Ramos (cell line): ENCODE data around the gene ZNF576.
"Not testable (repeated sequence)": the region's sequence is repeated elsewhere in the genome, so short reads cannot be mapped to it uniquely, and the experiment has no call there.

Experiments
- in situ Hi-C: fragments of 300-500 bp; cut with MboI; formaldehyde crosslinking; loops from one replicate; pipeline ENCODE4 v1.14.3; 2022; ENCODE audit warnings: low sequenced_read_pairs; ENCODE audit not compliant: unreplicated experiment

The ZNF576 gene, protein sequence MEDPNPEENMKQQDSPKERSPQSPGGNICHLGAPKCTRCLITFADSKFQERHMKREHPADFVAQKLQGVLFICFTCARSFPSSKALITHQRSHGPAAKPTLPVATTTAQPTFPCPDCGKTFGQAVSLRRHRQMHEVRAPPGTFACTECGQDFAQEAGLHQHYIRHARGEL

DNA sequence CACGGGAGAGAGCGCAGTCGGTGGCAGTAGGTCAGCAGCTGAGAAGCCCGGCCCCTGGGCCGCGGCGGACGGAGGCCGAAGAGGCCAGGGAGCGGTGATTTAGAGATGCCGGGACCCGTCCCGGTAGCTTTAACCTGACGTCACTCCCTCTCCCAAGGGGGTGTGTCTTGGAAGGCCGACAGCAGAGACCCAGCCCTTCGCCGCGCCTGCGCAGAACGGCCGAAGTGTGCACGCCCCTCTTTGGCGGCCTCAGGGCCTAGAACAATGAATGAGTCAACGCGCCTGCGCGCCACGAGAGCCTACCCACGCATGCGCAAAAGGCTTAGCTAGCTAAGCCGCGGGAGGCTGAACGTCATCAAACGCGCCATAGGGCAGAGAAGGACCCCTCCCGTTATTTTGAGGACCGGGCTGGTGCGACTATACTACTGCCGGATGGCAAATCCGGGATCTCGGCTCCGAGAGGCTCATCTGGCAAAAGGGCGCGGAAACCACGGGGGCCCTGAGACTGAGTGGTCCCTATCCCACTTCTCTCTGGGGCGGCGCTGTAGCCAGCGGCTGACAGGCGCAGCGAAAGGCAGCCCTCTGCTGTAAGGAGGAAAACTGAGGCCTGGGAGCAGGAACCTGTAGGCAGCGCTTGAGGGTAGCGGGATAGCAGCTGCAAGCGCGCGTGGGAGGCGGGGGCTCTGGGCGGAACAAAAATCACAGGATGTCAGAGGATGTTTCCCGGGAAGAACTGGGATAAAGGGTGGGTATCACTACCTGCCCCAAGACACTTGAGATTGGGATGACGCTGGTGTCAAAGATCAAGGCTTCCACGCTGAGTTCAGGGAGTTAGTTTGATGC lies at the start of gene ZNF576, which contains the start of gene IRGQ:
TSS of gene ZNF576 (plus strand) at position 597 of the 843 bp plus-strand sequence. CDS start 514 bp downstream, outside the sequence.
TSS of gene IRGQ (minus strand) at position 136 of the 843 bp plus-strand sequence. CDS start 796 bp downstream, outside the sequence.
- in situ Hi-C loops, result no loop called here

DNA sequence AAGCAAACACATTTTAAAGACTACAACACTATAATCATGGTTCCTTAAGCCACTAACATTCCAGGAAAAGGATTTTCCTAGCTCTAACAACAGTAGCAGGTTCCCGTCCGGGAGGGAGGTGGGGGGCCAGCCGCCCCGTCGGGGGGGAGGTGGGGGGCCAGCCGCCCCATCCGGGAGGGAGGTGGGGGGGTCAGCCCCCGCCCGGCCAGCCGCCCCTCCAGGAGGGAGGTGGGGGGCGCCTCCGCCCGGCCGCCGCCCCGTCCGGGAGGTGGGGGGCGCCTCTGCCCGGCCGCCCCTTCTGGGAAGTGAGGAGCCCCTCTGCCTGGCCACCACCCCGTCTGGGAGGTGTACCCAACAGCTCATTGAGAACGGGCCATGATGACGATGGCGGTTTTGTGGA lies 48.5 kb upstream of the ZNF576 start:
- in situ Hi-C loops, result not testable (repeated sequence)

DNA sequence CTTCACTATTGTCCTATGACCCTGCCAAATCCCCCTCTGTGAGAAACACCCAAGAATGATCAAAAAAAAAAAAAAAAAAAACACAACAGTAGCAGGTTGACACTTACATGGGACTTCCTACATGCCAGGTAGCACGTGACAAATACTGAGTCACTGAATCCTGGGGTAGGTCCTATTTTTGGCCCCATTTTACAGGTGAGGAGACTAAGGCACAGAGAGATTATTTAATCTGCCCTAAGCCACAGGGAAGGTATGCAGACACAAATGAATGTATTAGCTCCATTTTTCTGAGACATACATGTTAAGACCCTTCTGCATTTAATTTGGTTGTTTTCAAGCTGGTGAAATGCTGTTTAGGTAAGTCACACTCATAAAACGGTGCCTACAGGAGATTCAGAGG lies 47.7 kb upstream of the ZNF576 start:
- in situ Hi-C loops, result no loop called here

DNA sequence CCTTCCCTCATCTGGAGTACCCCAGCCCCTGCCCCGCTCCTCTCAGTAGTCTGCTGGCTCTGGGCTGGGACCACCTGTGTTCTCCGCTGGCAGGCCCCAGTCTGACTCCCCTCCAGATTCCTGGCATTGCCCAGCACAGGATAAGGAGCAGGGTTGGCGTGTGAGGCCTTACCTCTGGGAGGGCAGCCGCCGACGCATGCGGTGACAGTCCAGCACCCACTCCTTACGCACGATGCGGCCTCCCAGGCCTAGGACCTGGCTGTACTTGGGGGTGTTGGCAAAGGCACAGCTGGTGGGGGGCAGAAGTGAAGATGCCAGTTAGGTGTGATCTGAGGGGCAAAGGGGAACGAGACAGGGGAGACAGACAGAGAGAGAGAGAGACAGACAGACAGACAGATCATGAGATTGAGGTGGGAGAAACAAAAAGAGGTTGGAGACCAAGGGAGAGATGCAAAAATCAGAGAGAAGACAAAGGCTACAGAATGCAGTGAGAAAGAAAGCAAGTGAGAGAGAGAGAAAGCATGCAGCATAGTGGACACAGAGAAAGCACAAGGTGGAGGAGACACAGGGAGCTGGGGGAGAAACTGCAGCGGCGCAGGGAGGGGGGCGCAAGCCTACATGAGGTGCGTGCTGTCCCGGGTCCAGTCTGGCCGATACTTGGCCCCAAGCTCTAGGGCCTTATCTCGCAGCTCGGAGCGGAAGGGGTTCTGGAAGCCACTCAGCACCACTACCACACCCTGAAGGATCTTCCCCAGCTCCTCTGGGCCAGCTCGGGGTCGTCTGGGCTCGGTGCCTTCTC lies 44.8 kb upstream of the ZNF576 start:
- in situ Hi-C loops, result no loop called here

DNA sequence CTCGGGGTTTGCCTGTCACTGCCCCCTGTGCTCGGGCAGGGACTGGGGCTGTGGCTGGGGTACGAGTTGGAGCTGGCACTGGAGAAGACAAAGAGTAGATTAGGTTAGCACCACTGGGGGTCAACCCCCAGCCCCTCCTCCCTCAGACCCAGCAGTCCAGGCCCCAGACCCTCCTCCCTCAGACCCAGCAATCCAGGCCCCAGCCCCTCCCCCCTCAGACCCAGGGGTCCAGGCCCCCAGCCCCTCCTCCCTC lies 44.3 kb upstream of the ZNF576 start:
- in situ Hi-C loops, result no loop called here

DNA sequence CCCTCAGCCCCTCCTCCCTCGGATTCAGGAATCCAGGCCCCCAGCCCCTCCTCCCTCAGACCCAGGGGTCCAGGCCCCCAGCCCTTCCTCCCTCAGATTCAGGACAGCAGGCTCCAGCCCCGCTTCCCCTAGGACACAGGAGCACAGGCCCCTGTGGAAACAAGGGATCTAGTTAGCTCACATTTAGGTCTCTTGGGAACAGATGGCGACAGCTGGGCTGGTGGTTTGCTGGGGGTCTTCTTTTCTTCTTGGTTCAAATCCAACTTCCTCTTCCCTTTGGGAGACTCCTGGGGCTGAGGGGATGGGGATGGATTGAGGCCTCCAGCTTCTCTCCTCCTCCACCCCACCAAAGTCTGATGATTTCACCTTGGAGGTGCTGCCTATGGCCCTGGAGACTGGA lies 43.8 kb upstream of the ZNF576 start:
- in situ Hi-C loops, result no loop called here

DNA sequence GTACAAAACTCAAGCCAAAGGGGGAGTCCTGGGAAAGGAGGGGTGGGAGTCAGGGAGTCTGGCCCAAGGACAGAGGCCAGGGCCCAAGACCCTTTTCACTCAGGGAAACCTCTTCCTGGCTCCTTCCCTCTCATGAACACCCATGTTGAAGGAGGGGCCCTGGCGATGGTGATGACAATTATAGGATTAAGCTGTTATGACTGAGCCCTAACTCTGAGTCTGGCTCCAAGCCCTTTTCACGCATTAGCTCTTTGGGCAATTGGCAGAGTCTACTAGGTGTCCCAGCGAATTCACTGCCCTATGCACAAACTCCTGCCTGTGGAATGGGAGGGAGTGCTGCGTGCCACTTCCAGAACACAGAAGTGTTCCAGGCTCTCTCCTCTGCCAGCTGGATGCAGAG lies 42.7 kb upstream of the ZNF576 start:
- in situ Hi-C loops, result no loop called here

DNA sequence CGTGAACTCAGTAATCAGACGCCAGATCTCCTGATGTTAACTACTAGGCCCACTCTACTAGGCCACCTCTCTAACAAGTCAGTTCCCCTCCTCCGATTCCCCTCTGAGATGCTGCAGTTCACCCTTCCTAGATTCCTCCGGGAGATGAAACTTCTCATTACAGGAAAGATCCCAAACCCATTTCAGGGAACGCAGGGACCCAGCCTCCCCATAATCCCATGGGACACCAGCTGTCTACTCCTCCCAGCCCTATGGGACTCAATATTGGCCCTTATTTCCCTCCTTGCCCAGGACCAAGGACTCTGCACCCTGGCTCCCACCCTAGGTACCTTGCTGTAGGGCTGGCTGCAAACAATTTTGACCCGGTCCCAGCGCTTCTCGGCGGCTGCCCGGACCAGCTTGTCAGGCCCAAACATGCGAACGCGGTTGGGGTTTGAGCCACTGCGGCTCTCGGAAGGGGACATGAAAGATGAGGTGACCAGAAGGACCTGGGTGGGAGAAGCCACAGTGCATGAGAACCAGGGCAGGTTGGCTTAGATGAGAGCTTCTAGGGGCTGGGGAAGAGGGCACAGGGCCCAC lies 42.0 kb upstream of the ZNF576 start:
- in situ Hi-C loops, result no loop called here

DNA sequence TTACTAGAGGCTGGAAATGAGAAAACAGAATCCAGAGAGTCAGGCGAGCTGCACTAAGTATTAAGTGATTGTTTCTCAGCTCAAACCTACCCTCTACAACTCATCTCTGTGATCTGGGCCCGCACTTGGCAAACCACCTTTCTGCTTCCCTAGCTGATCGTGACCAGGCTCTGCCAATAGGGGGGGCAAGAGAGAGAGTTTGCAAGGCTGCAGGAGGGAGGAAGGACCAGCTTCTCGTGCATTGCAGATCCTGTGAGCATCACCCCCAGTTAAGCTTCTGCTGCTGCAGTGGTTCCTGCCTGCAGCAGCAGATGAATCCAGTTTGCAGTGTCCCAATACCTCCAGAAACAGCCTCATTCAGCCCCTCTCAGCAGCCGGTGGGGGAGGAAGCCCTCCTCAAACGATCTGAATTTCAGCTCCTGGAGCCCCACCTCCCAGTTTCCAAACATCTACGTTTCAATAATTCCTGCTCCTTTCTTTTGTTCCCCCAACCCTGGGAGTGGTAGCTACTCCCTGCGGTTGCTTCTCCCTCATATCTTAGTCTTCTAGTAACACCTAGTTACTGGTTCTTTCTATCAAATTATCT lies 41.1 kb upstream of the ZNF576 start:
- in situ Hi-C loops, result no loop called here

DNA sequence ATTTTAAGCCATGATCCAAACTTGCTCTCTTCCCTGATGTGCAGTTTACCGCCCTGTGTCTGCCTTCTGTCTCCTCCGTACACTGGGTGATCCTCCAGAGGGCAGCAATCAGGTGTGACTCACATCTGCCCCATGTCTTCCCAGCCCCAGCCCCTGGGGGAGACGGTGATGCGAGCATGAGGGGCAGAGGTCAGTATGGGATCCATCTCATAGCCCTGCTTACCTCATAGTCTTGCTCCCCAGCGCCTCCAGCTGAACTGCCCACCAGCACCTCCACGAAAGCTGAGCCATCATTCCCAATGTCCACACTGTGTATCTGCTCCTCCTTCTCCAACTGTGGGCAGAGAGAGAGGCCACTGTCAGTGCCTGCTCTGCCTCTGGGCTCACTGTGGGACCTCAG lies 35.7 kb upstream of the ZNF576 start:
- in situ Hi-C loops, result no loop called here

DNA sequence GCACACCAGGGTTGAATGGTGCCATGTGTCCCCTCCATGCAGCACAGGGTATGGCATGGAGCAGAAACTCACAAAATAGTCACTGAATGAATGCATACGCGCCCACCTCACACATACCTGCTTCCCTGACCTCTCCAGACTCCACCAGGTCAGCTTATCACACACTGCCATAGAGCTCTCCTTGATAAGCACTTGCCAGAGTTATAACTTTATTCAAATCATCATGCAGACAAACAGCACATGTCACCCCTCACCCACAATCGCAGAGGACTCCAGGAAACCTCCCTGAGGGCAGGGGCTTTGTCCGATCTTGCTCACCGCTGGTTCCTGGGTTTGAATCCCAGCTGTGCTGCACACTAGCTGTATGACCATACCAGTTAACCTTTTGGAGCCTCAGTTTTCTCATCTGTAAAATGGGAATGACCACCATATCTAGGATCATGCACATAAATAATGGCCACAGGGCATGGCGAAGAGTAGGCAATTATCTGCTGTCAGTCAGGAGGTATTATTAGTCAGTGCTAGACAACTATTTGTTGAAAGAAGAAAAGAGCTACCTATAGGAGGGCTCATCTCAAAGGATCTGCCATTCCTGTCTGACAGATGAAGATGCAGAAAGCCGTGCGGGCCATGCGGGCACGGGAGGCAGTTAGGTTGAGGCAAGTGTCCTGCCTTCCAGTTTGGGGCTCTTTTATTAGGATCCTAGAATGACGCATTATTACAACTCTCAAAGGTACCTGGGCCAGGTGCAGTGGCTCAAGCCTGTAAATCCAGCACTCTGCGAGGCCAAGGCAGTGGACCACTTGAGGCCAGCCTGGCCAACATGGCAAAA lies 35.0 kb upstream of the ZNF576 start:
- in situ Hi-C loops, result no loop called here

DNA sequence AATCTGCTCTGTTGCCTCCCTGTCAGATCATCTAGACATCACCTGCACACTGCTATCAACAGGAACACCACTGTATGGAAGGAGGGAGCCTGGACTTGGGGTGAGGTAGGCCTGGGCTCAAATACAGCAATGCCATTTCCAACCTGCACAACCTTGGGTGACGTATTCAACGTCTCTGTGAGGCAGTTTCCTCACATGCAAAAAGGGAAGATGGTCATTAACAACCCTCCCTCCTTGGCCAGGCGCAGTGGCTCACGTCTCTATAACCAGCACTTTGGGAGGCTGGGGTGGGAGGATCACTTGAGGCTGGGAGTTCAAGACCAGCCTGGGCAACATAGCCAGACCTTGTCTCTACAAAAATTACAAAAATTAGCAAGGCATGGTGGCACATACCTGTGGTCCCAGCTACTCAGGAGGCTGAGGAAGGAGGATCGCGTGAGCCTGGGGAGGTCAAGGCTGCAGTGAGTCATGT lies 34.1 kb upstream of the ZNF576 start:
- in situ Hi-C loops, result no loop called here

DNA sequence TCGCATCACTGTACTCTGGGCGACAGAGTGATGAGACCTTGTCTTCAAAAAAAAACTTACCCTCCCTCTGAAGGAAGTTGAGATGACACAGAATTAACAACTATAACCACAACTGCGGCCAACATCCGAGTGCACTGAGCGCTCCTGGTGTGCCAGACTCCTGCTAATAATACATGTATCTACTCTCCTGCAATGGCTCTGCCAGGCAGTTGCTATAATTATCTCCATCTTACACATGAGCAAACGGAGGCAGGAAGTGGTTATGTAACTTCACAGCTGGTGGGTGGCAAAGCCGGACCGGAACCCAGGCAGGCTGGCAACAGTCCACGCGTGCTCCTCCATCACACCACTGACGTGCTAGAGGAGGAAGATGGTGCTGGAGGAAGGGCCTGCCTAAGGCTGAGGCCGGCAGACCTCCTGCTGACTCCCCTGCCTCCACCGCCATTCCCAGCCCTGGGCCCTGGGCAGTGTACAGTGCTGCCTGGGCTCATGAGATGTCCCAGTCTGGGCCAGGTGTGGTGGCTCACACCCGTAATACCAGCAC lies 33.6 kb upstream of the ZNF576 start:
- in situ Hi-C loops, result no loop called here

DNA sequence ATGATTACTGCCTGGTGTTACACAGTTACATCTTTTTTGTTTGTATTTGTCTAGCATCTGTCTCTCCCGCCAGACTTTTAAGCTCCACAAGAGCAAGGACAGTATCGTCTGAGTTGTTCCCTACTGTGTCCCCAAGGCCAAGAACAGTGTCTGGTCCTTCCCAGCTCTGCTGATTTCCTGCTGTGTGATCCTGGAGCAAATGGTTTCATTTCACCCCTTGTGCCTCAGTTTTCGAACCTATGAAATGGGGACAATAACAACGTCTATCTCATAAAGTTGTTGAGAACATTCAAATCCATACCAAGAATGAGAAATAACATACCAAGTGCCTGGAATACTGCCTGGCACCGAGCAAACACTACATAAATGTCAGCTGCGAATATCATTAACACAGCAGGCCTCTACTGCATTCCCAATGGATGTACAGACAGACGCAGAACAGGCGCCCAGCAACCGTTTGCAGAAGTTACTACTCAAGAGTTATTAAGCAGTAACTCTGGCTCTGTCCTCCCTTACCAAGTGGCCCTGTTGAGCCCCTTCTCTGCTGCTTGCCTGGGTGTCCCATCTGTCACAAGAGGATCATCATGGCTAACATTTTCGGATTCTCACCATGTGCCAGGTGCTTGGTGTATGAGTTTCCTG lies 32.5 kb upstream of the ZNF576 start:
- in situ Hi-C loops, result no loop called here

DNA sequence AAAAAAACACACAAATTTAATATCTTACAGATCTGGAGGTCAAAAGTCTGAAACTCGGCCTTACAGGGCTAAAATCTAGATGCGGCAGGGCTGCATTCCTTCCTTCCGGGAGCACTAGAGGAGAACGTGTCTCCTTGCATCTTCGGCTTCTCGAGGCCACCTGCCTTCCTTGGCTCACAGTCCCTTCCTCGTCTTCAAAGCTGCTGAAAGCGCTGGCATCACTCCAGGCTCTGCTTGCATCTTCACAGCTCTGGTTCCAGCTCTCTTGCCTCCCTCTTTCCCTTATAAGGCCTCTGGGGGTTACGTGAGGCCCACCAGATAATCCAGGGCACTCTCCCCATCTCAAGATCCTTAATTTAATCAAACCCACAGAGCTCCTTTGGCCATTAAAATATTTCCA lies 31.6 kb upstream of the ZNF576 start:
- in situ Hi-C loops, result no loop called here

DNA sequence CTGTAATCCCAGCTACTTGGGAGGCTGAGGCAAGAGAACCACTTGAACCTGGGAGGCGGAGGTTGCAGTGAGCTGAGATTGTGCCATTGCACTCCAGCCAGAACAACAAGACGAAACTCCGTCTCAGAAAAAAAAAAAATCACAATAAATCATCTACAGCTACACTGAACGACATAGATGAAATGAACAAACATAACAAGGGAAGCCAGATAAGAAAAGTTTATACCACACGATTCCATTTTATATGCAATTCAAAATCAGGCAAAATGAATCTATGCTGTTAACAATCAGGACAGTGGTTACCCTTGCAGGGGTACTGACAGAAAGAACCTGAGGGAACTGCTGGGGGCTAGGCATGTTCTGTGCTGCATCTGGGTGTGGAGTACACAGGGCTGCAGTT lies 26.7 kb upstream of the ZNF576 start:
- in situ Hi-C loops, result no loop called here

DNA sequence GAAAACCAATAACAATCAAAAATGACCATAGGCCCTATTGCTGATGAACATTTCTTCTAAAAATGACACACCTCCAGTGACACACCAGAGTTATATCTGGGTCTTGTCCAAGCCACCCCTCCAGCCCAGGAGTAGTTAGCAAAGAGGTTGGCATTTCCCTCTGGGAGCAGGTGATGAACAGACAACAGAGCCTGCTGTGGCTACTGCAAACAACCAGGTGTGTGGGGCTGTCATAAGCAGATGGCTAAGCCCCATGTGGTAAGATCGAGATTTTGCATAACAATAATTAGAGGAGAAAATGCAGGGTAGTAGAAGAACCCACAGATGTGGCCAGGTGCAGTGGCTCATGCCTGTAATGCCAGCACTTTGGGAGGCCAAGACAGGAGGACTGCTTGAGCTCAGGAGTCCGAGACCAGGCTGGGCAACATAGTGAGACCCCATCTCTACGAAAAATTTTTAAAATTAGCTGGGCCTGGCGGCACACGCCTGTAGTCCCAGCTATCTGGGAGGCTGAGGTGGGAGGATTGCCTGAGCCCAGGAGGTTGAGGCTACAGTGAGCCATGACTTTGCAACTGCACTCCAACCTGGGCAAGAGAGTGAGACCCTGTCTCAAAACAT lies 26.1 kb upstream of the ZNF576 start:
- in situ Hi-C loops, result no loop called here

DNA sequence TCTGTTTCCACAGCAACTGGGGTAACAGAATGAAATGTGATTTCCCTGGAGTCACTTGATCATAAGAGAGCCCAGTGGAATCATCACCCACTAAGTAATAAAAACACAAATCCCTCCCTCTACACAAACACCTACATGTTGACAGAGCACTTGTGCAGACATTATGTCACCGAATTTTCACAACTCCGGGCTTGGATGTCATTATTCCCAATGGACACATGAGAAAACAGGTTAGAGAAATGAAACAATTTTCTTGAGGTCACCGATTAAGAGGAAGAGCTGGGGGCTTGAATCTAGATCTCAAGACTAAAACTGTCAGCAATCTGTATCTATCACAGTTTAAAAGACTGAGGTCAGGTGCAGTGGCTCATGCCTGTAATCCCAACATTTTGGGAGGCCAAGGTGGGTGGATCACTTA lies 24.2 kb upstream of the ZNF576 start:
- in situ Hi-C loops, result no loop called here
